ENCODE data around the gene SMC3.

SMC3 gene

GRCh38 chr10:110647136-110647430, 79.6 kb downstream of the SMC3 start:
- DNase-seq (ENCODE audit: low spot score) = no peak

GRCh38 chr10:110648692-110649346, 81.3 kb downstream of the SMC3 start:
- DNase-seq (ENCODE audit: low spot score) = no peak

- DNase-seq (ENCODE audit: low spot score) = no peak
Measured at GRCh38 chr10:110649347-110650264, 82.1 kb downstream of the SMC3 start.

- no peak for DNase-seq (ENCODE audit: low spot score)
Measured at GRCh38 chr10:110650265-110650668, 82.8 kb downstream of the SMC3 start.

GRCh38 chr10:110651044-110651958, 83.8 kb downstream of the SMC3 start:
- peak; percentile 94 for DNase-seq (ENCODE audit: low spot score)

GRCh38 chr10:110652475-110653118, 85.1 kb downstream of the SMC3 start:
- no peak for DNase-seq (ENCODE audit: low spot score)
